Islet precursor cell (in vitro differentiated cells): ENCODE data around the gene ZMYND8.

ENCODE experiments used
- DNase-seq: peaks from one replicate; pipeline ENCODE4 v3.0.0-alpha.2; 2018

Gene ZMYND8

DNA sequence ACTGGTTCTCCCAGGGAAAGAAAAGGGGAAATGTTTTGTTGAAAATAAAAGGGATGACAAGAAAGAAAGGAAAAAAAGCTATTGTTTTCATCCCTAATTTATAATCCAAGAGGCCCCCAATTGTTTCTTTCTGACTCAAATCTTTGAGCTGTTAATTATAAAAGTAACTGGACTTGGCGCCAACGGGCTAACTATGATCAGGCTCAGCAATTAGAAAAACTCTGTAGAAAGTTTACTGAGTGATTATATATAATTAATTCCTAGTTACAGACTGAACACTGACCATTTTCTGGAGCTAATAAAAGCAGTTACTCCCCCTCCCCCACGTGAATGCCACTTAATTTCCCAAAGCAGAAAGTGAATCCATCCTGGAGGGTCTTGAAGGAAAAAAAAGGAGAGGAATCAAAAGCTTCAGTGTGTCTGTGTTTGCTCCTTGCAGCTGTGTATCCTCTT is 3.2 kb downstream of the ZMYND8 start:
- no peak for DNase-seq

DNA sequence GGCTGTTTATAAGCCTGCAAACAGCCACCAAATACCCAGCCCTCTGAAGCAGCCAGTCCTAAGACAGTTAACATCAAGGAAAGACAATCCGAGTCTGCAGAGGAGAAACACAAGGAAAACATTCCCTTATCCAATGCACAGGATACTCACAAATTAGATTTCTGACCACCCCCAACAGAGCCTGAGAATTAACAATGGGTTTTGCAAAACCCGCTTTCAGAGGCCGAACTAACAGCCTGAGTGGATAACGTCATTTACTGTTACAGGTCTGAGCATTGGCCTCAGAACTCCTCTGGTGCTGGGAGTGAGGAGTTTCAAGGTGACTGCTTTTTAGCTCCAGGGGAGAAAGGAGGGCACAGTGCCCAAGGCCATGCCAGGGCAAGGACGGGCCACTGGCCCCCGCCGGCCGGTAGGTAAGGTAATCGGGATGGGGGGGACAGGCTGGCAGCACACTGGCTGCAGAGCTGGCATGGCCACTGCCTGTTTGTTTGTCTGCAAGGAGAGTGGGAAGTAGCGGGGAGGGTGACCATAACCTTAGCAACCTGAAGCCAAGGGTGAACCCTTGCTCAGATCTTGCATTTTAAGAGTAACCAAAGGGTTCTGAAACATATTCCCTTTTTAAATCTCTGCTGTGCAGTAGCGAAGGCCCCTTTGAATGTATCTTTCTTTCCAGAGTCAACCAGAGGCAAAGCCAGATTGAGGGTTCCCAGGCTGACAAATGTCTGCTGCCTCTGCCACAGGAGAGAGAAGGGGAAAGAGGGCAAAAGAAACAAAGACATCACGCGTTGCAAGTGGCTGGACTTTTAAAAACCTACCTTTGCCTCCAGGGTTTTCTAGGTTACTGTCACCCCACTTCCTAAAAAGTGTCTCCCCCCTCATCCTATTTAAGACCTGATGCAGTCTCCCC is 3.9 kb downstream of the ZMYND8 start:
- DNase-seq = no peak

DNA sequence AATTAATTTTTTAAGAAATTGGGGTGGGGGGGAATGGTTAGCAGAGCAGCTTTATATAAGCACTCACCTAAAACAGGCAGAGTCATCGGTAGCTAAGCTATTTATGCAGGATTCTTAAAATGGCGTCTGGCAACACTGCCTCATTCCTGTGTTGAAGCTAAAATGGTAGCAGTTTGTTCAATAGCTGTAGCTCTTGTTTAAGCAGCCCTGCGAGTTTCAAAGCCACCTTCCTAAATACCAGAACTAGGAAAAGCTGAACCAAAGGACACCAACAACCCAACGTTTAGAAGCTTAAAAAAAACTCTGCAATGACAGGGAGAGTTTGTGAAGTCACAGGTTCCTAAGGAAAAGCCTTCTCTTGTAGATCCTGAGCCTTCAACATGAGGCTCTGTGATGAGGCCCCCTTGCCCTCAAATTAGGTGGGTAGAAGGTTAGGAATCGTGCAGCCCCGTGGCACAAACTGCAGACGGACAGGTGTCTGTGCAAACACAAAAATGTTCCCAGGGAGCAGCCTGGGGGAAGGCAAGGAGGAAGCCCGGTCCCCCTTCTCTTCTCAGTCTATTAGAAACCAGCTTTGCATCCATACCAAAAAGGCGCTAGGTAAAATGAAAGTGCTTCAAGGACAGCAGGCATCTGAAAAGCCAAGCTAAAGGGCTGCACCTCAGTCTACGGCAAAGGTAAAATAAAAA is 4.7 kb downstream of the ZMYND8 start:
- no peak for DNase-seq

DNA sequence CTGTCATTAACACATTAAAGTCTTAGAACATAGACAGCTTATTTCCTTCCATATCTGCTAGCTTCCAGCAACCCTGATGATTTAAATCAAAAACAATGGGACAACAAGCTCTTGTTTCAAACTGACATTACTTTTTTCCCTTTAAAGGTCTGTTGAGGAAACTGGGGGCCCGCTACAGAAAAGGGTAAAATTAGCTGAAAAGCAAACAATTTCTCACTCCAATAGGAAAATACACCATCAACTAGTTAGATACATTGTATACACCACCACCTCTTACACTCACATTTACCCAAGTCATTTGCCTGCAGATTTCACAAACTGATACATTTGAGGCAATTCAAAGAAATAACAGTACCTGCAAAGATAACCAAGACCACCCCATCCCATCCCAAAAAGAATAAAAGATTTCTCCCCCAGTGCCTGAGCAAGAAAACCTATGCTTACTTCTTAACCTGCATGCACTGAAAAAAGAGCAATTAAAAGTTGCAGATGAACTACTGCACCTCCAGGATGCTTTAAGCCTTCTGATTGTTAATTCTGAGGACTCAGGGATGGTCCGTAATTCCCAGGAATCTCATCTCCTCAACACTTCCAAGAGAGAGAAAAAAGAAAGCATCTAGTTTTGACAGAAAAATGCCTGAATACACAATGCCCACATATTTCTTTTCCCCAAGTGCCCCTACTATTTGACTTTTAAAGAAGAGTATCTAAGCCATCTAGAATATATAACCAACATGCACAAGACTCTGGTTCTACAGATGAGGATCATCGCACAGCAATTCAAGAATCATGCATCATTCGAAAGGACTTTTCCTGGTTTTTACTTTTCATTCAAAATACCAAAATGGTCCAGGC is 5.6 kb downstream of the ZMYND8 start:
- DNase-seq = no peak

- DNase-seq = no peak
Observed at GRCh38 chr20:47350181-47350550, 6.3 kb downstream of the ZMYND8 start.

DNA sequence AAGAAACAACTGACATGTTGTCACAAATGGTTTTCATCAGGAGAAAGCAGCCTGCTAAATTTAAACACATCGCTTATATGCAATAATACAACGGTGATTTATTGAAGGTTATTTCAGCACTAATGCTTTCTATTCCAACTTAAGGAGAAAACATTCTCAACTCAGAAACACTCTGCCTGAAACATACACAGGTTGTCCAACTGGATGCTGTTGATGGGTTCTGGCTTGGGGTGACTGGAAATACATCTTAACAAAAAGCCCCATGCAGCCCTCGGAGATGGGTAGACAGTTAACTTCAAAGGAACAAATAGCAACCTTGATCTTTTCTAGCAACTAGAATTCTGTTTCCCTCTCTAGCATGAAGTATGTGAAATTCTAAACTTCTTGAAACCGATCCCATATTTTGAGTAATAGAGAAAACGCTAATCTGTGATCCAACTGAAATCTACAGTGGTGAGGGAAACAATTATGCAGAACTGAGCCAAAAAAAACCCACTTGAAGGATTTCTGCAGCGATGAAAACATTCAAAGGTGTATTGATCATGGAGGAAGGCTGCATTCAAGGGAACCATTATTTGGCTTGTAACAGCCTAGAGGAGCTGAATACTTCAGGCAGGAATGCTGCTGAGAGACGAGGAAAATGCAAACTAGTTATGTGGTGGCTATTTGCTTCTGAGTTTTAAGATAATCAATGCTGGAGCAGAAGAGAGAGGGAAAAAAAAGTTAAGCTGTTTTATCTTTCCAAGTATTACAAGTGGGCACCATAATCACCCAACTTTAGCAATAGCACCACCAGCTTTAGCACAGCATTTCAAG is 6.9 kb downstream of the ZMYND8 start:
- DNase-seq = no peak

GRCh38 chr20:47348539-47349142 is 7.9 kb downstream of the ZMYND8 start:
- no peak for DNase-seq

DNA sequence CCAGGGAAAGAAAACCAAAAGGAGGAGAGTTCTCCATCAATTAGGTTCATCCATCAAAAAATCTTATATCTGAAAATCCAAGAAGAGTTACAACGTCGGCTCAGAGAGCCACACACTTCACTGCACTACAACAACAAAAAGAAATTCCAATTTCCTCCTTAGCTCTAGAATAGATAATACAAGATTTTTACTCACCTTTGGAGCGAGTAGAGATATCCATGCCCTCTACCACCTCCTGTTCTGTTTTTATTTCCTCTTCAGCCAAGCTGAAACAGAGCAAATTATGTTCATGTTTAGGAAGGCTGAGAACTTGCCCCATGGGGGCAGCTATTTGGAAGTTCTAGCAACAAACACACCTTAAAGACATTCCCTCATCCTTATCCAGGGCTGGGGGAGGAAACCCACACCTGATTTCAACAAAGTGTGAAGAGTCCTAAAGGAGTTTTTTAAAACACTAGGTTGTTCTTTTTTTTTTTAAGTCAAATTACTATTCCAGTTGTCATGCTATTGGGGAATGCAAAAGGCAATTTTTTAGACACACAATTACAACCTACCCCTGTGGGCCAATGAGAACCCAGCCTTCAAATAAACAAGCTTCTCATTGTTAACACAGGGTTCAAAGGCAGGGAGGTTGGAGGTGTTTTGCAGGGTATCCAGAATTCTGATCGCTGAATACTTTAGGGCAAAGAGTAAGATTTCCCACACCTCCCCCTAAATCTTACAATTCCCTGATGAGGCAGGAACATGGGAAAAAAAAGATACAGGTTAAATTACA is 8.7 kb downstream of the ZMYND8 start:
- DNase-seq = no peak

- DNase-seq = no peak
Observed at GRCh38 chr20:47346172-47346571, 10.3 kb downstream of the ZMYND8 start.

- DNase-seq = no peak
Observed at GRCh38 chr20:47345214-47345613, 11.3 kb downstream of the ZMYND8 start.

GRCh38 chr20:47343007-47343472 is 13.5 kb downstream of the ZMYND8 start:
- DNase-seq = no peak

DNA sequence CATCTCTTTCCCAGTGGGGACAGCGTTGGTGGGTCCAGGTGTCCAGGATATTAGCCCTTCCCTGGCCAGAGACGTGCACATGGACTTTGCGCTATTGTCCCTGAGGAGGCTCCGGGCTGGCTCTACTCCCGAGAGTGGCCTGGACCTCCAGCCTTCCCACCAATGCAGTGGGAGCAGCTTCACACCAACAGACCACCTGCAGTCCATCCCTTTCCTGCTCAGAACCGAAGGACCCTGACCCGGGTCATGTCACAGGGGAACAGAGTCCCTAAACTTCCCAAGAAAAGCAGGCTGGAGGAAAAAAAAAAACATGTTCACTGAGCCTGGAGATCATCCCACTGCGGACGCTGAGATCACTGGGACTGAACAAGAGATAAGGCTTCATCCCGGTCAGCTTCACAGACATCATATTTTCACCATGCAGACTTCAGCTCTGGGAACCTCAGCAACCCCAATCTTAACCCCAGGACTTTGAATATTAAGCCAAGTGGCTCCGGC is 18.3 kb downstream of the ZMYND8 start:
- DNase-seq = no peak

DNA sequence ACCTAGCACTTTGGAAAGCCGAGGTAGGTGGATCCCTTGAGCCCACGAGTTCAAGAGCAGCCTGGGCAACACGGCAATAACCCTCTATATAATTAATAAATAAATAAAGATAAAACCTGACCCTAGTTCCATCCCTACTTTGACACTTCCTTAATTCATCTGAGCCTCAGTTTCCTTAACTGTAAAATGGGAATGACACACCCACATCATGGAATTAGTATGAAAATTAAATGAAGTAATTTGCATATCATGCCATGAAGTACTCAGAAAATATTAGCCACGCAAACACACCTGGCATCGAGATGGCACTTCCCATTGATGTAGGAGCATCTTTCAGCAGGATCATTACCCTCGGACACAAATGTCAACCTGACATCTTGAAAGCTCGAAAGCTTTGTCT is 19.1 kb downstream of the ZMYND8 start:
- no peak for DNase-seq

DNA sequence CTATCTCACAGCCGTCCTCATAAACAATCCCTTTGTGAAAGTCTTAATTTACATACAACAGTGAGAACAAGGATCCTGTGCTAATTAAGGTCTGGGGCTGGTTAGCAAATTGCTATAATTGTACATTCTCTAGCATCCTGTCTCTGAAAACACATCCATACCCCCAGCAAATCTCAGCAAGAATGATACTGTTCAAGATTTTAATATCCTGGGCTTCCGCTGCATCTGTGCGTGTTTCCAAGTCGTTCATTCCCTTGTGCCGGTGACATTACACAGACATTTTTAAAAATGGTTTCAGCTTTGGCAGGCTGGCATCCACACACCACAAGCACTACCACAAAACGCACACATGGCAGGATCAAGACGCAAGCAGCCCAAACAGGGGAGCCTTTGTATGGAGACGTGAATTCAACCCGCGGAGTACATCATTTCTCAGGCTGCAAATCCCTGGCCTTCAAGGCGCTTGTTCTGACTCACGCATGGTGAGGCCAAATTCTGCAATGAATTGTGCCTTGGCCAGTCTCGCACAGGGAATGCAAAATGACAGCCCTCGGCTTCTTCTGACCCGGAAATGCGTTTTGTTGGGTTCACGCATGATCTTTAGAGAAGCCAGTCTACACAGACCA is 20.3 kb downstream of the ZMYND8 start:
- peak; percentile 73 for DNase-seq

DNA sequence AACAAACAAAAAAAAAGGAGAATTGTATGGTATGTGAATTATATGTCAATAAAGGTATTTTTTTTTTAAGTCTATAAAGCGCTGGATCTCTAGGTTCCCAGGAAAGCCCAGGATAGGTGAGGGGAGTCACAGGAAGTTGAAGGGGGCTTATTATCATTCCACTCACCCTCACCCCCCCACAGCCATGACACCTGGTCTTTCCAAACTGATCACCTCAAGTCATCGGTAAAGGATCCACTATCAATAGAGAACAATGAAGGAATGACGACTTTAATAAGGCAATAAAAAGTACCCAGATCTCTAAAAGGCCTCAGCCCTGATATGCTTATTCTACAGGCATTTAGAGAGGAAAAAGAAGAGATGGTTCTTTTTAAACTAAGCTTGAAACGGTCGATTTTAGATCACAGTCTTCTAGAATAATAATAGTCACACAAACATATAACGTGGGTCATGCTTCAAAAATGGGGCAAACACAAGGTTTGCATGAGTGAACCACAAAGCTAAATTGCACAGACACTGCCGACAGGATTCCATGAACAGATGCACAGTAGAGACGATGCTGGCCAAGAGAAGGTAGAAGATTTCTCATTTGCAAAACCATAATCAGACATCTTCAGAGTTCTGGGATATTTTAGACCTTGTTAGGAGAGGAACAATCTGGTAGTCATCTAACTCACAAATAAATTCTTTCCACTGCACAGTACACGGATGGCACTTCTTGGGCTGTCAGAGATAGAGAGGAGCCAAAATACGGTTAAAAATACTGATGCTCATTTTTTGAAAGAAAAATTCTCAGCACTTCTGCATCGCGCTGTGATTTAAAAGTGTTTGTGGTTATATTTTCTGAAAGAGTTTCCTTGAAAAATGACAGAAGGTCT is 21.0 kb downstream of the ZMYND8 start:
- no peak for DNase-seq

- DNase-seq = no peak
Observed at GRCh38 chr20:47334022-47334551, 22.4 kb downstream of the ZMYND8 start.

- no peak for DNase-seq
Observed at GRCh38 chr20:47332381-47333206, 23.9 kb downstream of the ZMYND8 start.
